GM23338 (cell line): Measurements from ENCODE around the gene SPACA4. TPM values are rescaled to one million over a fixed set of nuclear protein-coding genes. Genes with fewer than 3 reads are reported as not detected.

Source experiments
- ATAC-seq: fragments of 200-7000 bp; cut with Tn5 transposase; 3 replicates; pipeline ENCODE4 v1.9.1; 2020
- DNase-seq: peaks from one replicate; pipeline ENCODE4 v3.0.0-alpha.2; 2015; ENCODE audit warnings: low spot score
- H2AFZ ChIP-seq: fragments of 200-600 bp; sonication (generic); 2 replicates; pipeline ENCODE4 v1.8.0; 2016; ENCODE audit warnings: antibody characterized with exemption, mild to moderate bottlenecking, moderate library complexity
- H3F3A ChIP-seq: fragments of 200-600 bp; sonication (generic); replicated peaks from 2 replicates; pipeline ENCODE4 v1.8.0; 2017; ENCODE audit warnings: antibody characterized with exemption, mixed run types, low read depth
- H3K27ac ChIP-seq: fragments of 200-600 bp; sonication (generic); 2 replicates; pipeline ENCODE4 v1.6.1; 2016; ENCODE audit warnings: low read depth
- H3K27me3 ChIP-seq: fragments of 200-600 bp; sonication (generic); 2 replicates; pipeline ENCODE4 v1.8.0; 2016; ENCODE audit warnings: mild to moderate bottlenecking, mixed run types, moderate library complexity; ENCODE audit not compliant: insufficient read depth
- H3K36me3 ChIP-seq: fragments of 200-600 bp; sonication (generic); 2 replicates; pipeline ENCODE4 v1.8.0; 2016; ENCODE audit warnings: mild to moderate bottlenecking; ENCODE audit not compliant: insufficient read depth
- H3K4me1 ChIP-seq: fragments of 200-600 bp; sonication (generic); 2 replicates; pipeline ENCODE4 v1.8.0; 2016; ENCODE audit warnings: mild to moderate bottlenecking, moderate library complexity; ENCODE audit not compliant: insufficient read depth
- H3K4me2 ChIP-seq: fragments of 200-600 bp; sonication (generic); 2 replicates; pipeline ENCODE4 v1.7.1; 2017; ENCODE audit warnings: mixed run types
- H3K4me3 ChIP-seq: fragments of 200-600 bp; sonication (generic); 2 replicates; pipeline ENCODE4 v1.6.1; 2016; ENCODE audit warnings: mixed run types
- H3K79me2 ChIP-seq: fragments of 200-600 bp; sonication (generic); replicated peaks from 2 replicates; pipeline ENCODE4 v1.8.0; 2017; ENCODE audit warnings: mild to moderate bottlenecking; ENCODE audit not compliant: insufficient read depth
- H3K9me2 ChIP-seq: fragments of 200-600 bp; sonication (generic); 2 replicates; pipeline ENCODE4 v1.8.0; 2017; ENCODE audit not compliant: insufficient read depth
- H4K20me1 ChIP-seq: fragments of 200-600 bp; sonication (generic); replicated peaks from 2 replicates; pipeline ENCODE4 v1.8.0; 2017; ENCODE audit warnings: mild to moderate bottlenecking; ENCODE audit not compliant: insufficient read depth
- H3K27ac Mint-ChIP-seq: 2 replicates; pipeline ENCODE4 v1.8.0; 2020; ENCODE audit warnings: inconsistent platforms, mild to moderate bottlenecking, moderate library complexity, mixed read lengths
- H3K27me3 Mint-ChIP-seq: 3 replicates; pipeline ENCODE4 v1.8.0; 2022; ENCODE audit warnings: low read depth, mild to moderate bottlenecking, moderate library complexity, mixed read lengths, inconsistent platforms; ENCODE audit not compliant: insufficient read depth, poor library complexity
- H3K36me3 Mint-ChIP-seq: 3 replicates; pipeline ENCODE4 v1.8.0; 2021; ENCODE audit warnings: low read depth, mild to moderate bottlenecking, inconsistent platforms, moderate library complexity, mixed read lengths
- H3K4me1 Mint-ChIP-seq: 3 replicates; pipeline ENCODE4 v1.8.0; 2020; ENCODE audit warnings: mild to moderate bottlenecking, inconsistent platforms, mixed read lengths
- H3K4me3 Mint-ChIP-seq: 3 replicates; pipeline ENCODE4 v1.8.0; 2021; ENCODE audit warnings: moderate library complexity, mild to moderate bottlenecking, inconsistent platforms, mixed read lengths
- H3K9me3 Mint-ChIP-seq: 3 replicates; pipeline ENCODE4 v1.8.0; 2020; ENCODE audit warnings: moderate library complexity, mild to moderate bottlenecking, inconsistent platforms, mixed read lengths
- CREB1 ChIP-seq: fragments of 250-450 bp; sonication (Bioruptor Pico); IDR thresholded peaks from 2 replicates; pipeline ENCODE4 v1.5.0; 2020; ENCODE audit warnings: low read depth, mild to moderate bottlenecking, moderate library complexity
- JUNB ChIP-seq: IDR thresholded peaks from one replicate; pipeline ENCODE4 v1.6.1; 2016; ENCODE audit warnings: antibody characterized with exemption; ENCODE audit not compliant: unreplicated experiment
- POLR2AphosphoS5 ChIP-seq: IDR thresholded peaks from 2 replicates; pipeline ENCODE4 v1.6.1; 2016; ENCODE audit warnings: antibody characterized with exemption, low read depth
- STAT1 ChIP-seq: IDR thresholded peaks from one replicate; pipeline ENCODE4 v1.6.1; 2016; ENCODE audit warnings: antibody characterized with exemption; ENCODE audit not compliant: unreplicated experiment
- ZNF331 ChIP-seq: fragments of 250-450 bp; sonication (Bioruptor Pico); IDR thresholded peaks from 2 replicates; pipeline ENCODE4 v1.5.0; 2020; ENCODE audit warnings: low read depth, mild to moderate bottlenecking, moderate library complexity
- polyA plus RNA-seq: library from polyadenylated mRNA; unstranded; fragments of >200 nt; fragmentation: Nextera tagmentation; extraction: Ambion mirVana; gene quantifications from 2 replicates; pipeline ENCODE4 v1.2.1, GENCODE V29; 2016
- total RNA-seq: library from RNA; depleted of rRNA; stranded (reverse); fragments of >200 nt; shearing (Covaris generic); gene quantifications from 2 replicates; pipeline ENCODE4 v1.2.3, GENCODE V29; 2014
- TF ChIP-seq, protein P1 (sequence below): IDR thresholded peaks from one replicate; pipeline ENCODE4 v1.6.1; 2018; ENCODE audit warnings: antibody characterized with exemption; ENCODE audit not compliant: unreplicated experiment
- TF ChIP-seq, protein P2 (sequence below): fragments of 250-450 bp; sonication (Bioruptor Pico); IDR thresholded peaks from 2 replicates; pipeline ENCODE4 v1.5.0; 2020; ENCODE audit warnings: mild to moderate bottlenecking, moderate library complexity

SPACA4 gene
- total and polyA plus RNA-seq, 2 experiments from 2014 or later = not detected

DNA sequence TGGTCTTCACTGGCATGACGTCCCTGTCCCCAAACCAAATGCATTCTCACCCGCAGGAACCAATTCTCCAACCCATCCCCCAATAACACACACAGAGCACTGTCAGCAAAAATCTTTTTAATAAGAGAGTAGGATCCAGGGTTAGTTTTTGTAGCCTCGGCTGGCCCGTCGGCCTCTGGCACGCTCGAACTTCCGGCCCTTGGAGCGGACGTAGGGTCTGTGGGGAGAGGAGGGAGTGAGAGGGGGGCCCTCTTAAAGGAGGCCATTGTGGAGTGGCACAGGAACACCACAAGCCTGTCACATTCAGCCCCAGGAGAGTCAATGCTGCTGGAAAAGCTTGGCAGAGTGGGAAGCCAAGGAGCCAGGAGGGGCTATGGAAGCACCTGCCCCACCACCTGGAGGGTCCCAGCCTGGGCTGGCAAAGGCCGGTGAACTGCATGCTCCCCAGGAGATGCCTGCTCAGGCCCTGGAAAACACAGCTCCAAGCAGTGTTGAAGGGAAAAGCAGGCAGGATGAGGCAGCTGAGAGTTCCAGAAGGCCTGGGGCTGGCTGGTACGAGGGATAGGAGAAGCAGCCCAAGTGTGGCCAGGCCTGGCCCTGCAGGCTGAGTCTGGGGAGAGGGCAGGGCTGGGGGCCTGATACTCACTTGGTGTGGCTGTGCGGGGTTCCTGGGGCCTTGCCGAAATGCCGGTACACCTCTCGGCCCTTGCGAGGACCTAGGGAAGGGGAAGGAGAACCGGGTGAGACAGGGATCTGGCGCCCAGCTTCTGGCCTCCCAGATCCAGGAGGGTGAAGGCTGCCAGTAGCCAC lies 8.9 kb downstream of the SPACA4 start:
- H3K4me1 ChIP-seq = peaks cover 39% of the 10 kb centered on the region
- no peak; the same call in 2 of the 3 replicates for ATAC-seq
- no peak overlapping the region for H2AFZ ChIP-seq
- H3K4me2 ChIP-seq = peak overlapping the region; percentile 99
- H3K4me3 ChIP-seq = peak overlapping the region; percentile 49
- H3K36me3 ChIP-seq = peaks cover 32% of the 10 kb centered on the region
- H3K27me3 ChIP-seq = no peaks in the 10 kb centered on the region
- peak overlapping the region; percentile 99 for H3K27ac ChIP-seq
- no peak for DNase-seq
- Mint-ChIP-seq H3K9me3 (no peaks in the 10 kb centered on the region; the same call in 1 of the 3 replicates), H3K27me3 (peaks cover 43% of the 10 kb centered on the region), H3K4me3 (peak overlapping the region; percentile 61), H3K27ac (peak overlapping the region; percentile 98), H3K4me1 (peaks cover 50% of the 10 kb centered on the region), H3K36me3 (peaks cover 53% of the 10 kb centered on the region)
- peaks cover 40% of the 10 kb centered on the region for H3K79me2 ChIP-seq
- peaks cover 21% of the 10 kb centered on the region for H4K20me1 ChIP-seq
- TF ChIP-seq STAT1 (no peak), POLR2AphosphoS5 (no peak), CREB1 (CRISPR knock-in tag) (peak; percentile 57; the same call in 1 of the 2 replicates)
- TF ChIP-seq, protein P1, sequence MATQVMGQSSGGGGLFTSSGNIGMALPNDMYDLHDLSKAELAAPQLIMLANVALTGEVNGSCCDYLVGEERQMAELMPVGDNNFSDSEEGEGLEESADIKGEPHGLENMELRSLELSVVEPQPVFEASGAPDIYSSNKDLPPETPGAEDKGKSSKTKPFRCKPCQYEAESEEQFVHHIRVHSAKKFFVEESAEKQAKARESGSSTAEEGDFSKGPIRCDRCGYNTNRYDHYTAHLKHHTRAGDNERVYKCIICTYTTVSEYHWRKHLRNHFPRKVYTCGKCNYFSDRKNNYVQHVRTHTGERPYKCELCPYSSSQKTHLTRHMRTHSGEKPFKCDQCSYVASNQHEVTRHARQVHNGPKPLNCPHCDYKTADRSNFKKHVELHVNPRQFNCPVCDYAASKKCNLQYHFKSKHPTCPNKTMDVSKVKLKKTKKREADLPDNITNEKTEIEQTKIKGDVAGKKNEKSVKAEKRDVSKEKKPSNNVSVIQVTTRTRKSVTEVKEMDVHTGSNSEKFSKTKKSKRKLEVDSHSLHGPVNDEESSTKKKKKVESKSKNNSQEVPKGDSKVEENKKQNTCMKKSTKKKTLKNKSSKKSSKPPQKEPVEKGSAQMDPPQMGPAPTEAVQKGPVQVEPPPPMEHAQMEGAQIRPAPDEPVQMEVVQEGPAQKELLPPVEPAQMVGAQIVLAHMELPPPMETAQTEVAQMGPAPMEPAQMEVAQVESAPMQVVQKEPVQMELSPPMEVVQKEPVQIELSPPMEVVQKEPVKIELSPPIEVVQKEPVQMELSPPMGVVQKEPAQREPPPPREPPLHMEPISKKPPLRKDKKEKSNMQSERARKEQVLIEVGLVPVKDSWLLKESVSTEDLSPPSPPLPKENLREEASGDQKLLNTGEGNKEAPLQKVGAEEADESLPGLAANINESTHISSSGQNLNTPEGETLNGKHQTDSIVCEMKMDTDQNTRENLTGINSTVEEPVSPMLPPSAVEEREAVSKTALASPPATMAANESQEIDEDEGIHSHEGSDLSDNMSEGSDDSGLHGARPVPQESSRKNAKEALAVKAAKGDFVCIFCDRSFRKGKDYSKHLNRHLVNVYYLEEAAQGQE = no peak
- no peaks in the 10 kb centered on the region for H3K9me2 ChIP-seq
- peaks cover 52% of the 10 kb centered on the region for H3F3A ChIP-seq

DNA sequence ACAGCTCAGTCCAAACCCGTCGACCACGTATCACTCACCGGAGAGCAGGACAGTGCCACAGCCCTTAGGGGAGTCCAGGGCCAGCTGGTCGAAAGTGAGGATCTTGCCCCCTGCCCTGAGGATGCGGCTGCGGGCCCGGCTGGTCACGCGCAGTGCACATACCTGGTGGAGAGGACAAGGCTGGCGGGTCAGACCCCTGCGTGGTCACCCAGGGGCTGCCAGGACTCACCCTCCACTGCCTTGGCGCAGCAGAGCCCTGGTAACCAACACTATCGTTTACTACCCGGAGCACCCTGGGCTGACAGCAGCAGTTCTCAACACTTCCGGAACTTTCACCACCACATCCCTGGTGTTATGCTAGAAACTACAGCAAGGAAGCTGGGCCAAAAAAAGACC lies 9.5 kb downstream of the SPACA4 start:
- Mint-ChIP-seq H3K27ac (peak overlapping the region; percentile 98), H3K4me1 (peaks cover 50% of the 10 kb centered on the region), H3K36me3 (peaks cover 53% of the 10 kb centered on the region), H3K9me3 (no peaks in the 10 kb centered on the region; the same call in 1 of the 3 replicates), H3K27me3 (peaks cover 43% of the 10 kb centered on the region), H3K4me3 (peak overlapping the region; percentile 93)
- Histone ChIP-seq H3K27me3 (no peaks in the 10 kb centered on the region), H3K36me3 (peaks cover 32% of the 10 kb centered on the region), H3K4me2 (peak overlapping the region; percentile 99; the same call in 1 of the 2 replicates), H3F3A (peaks cover 52% of the 10 kb centered on the region), H3K79me2 (peaks cover 40% of the 10 kb centered on the region), H4K20me1 (peaks cover 21% of the 10 kb centered on the region), H3K4me1 (peaks cover 39% of the 10 kb centered on the region), H3K27ac (peak overlapping the region; percentile 99), H2AFZ (no peak overlapping the region), H3K9me2 (no peaks in the 10 kb centered on the region), H3K4me3 (peak overlapping the region; percentile 97; the same call in 1 of the 2 replicates)
- ATAC-seq (no peak), DNase-seq (no peak)
- TF ChIP-seq CREB1 (CRISPR knock-in tag) = no peak
- no peak for TF ChIP-seq JUNB
- TF ChIP-seq, protein P2, sequence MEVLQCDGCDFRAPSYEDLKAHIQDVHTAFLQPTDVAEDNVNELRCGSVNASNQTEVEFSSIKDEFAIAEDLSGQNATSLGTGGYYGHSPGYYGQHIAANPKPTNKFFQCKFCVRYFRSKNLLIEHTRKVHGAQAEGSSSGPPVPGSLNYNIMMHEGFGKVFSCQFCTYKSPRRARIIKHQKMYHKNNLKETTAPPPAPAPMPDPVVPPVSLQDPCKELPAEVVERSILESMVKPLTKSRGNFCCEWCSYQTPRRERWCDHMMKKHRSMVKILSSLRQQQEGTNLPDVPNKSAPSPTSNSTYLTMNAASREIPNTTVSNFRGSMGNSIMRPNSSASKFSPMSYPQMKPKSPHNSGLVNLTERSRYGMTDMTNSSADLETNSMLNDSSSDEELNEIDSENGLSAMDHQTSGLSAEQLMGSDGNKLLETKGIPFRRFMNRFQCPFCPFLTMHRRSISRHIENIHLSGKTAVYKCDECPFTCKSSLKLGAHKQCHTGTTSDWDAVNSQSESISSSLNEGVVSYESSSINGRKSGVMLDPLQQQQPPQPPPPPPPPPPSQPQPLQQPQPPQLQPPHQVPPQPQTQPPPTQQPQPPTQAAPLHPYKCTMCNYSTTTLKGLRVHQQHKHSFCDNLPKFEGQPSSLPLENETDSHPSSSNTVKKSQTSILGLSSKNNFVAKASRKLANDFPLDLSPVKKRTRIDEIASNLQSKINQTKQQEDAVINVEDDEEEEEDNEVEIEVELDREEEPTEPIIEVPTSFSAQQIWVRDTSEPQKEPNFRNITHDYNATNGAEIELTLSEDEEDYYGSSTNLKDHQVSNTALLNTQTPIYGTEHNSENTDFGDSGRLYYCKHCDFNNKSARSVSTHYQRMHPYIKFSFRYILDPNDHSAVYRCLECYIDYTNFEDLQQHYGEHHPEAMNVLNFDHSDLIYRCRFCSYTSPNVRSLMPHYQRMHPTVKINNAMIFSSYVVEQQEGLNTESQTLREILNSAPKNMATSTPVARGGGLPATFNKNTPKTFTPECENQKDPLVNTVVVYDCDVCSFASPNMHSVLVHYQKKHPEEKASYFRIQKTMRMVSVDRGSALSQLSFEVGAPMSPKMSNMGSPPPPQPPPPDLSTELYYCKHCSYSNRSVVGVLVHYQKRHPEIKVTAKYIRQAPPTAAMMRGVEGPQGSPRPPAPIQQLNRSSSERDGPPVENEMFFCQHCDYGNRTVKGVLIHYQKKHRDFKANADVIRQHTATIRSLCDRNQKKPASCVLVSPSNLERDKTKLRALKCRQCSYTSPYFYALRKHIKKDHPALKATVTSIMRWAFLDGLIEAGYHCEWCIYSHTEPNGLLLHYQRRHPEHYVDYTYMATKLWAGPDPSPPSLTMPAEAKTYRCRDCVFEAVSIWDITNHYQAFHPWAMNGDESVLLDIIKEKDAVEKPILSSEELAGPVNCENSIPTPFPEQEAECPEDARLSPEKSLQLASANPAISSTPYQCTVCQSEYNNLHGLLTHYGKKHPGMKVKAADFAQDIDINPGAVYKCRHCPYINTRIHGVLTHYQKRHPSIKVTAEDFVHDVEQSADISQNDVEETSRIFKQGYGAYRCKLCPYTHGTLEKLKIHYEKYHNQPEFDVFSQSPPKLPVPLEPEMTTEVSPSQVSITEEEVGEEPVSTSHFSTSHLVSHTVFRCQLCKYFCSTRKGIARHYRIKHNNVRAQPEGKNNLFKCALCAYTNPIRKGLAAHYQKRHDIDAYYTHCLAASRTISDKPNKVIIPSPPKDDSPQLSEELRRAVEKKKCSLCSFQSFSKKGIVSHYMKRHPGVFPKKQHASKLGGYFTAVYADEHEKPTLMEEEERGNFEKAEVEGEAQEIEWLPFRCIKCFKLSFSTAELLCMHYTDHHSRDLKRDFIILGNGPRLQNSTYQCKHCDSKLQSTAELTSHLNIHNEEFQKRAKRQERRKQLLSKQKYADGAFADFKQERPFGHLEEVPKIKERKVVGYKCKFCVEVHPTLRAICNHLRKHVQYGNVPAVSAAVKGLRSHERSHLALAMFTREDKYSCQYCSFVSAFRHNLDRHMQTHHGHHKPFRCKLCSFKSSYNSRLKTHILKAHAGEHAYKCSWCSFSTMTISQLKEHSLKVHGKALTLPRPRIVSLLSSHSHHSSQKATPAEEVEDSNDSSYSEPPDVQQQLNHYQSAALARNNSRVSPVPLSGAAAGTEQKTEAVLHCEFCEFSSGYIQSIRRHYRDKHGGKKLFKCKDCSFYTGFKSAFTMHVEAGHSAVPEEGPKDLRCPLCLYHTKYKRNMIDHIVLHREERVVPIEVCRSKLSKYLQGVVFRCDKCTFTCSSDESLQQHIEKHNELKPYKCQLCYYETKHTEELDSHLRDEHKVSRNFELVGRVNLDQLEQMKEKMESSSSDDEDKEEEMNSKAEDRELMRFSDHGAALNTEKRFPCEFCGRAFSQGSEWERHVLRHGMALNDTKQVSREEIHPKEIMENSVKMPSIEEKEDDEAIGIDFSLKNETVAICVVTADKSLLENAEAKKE = no peak
- no peak for TF ChIP-seq ZNF331 (CRISPR knock-in tag)
